SIG-M5 (cell line): ENCODE data around the gene MYO3B.
"Not testable (repeated sequence)": the region's sequence is repeated elsewhere in the genome, so short reads cannot be mapped to it uniquely, and the experiment has no call there.

Source experiments
- DNase-seq: peaks from one replicate; lab custom pipeline; 2025; lab: John Stamatoyannopoulos, UW

Gene MYO3B

GRCh38 chr2:170468557-170468956 is 290.6 kb downstream of the MYO3B start:
- DNase-seq: no peak

GRCh38 chr2:170472498-170472897 is 294.6 kb downstream of the MYO3B start:
- not testable (repeated sequence) for DNase-seq

- DNase-seq: no peak
Measured at GRCh38 chr2:170475878-170476277, 297.9 kb downstream of the MYO3B start.

GRCh38 chr2:170477630-170478029 is 299.7 kb downstream of the MYO3B start:
- DNase-seq: no peak

GRCh38 chr2:170481201-170481600 is 303.3 kb downstream of the MYO3B start:
- no peak for DNase-seq

- no peak for DNase-seq
Measured at GRCh38 chr2:170484552-170484951, 306.6 kb downstream of the MYO3B start.

- DNase-seq: no peak
Measured at GRCh38 chr2:170485254-170486026, 307.5 kb downstream of the MYO3B start.

- no peak for DNase-seq
Measured at GRCh38 chr2:170486730-170487129, 308.8 kb downstream of the MYO3B start.

- DNase-seq: no peak
Measured at GRCh38 chr2:170488807-170489206, 310.9 kb downstream of the MYO3B start.

GRCh38 chr2:170492010-170492409 is 314.1 kb downstream of the MYO3B start:
- no peak for DNase-seq

- DNase-seq: no peak
Measured at GRCh38 chr2:170493426-170494097, 315.6 kb downstream of the MYO3B start.

- DNase-seq: no peak
Measured at GRCh38 chr2:170495896-170496295, 317.9 kb downstream of the MYO3B start.

- DNase-seq: no peak
Measured at GRCh38 chr2:170498619-170499018, 320.7 kb downstream of the MYO3B start.

GRCh38 chr2:170500104-170500503 is 322.2 kb downstream of the MYO3B start:
- no peak for DNase-seq

- no peak for DNase-seq
Measured at GRCh38 chr2:170500770-170501169, 322.8 kb downstream of the MYO3B start.

- no peak for DNase-seq
Measured at GRCh38 chr2:170501421-170502043, 323.6 kb downstream of the MYO3B start.

GRCh38 chr2:170502361-170503130 is 324.6 kb downstream of the MYO3B start:
- no peak for DNase-seq

GRCh38 chr2:170503563-170503962 is 325.6 kb downstream of the MYO3B start:
- no peak for DNase-seq

GRCh38 chr2:170503971-170504809 is 326.2 kb downstream of the MYO3B start:
- DNase-seq: no peak

- DNase-seq: no peak
Measured at GRCh38 chr2:170504810-170505145, 326.8 kb downstream of the MYO3B start.

GRCh38 chr2:170505631-170506275 is 327.8 kb downstream of the MYO3B start:
- no peak for DNase-seq
